Urothelium cell line (cell line): ENCODE results near the gene PDE1A.
A peak's percentile ranks its signal among the peaks of the same experiment; 100 is the strongest.

Experiments
- DNase-seq: peaks from one replicate; pipeline ENCODE4 v3.0.0; 2011; ENCODE audit warnings: low spot score, mixed read lengths
- FAIRE-seq: peaks from 2 replicates; lab custom pipeline; 2011; peaks lifted over from hg19 to GRCh38; lab: Jason Lieb, UNC

PDE1A gene

DNA sequence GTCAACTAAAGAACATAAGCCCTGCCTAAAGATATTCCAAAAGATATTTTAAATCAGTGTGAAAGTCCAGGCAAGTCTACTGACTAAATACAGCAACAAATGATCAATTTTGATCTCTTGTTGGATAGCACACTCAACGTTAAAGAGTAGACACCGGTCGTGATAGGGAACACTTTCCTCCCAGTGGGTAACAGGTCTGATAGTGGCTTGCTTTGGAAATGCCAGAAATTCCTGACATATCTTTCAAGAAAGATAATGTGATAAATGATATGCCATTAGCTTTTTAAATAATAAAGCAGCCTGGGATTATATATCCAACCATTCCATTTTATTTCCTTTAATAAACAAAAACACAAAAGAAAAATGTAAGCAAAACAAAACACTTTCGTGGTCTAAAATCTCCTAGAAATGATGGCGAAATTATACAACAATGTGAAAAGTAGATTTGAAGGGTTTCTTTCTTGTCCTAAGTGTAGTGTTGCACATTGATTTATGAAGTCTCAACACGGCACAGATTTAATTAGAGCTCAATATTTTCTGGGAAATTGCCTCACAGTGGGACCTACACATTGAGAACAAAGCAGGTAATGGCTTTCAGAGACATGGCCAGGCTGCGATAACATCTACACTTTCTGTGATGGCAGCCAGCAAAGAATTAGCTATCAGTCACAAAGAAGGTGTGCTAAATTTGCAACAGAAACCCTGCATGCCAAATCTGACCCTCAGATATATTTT is 282.6 kb downstream of the PDE1A start:
- DNase-seq, result peak; percentile 17
- no peak for FAIRE-seq

DNA sequence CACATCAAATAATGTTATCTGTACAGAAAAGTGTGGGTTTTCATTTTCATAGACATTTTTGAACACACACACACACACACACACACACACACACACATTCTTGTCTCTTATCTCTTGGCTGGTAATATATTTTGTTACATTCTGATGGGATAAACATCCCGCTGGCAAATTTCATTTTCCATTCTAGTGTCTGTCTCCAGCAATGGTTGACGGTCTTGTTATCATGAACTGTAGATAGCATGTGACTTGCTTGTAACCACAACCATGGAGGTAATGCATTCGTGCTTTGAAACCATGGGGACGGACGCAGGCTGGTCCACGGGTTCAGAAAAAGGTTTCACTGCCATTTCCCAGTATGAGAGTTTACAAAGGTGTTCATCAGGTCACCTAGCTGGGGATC is 284.8 kb downstream of the PDE1A start:
- no peak for DNase-seq
- FAIRE-seq, result no peak

DNA sequence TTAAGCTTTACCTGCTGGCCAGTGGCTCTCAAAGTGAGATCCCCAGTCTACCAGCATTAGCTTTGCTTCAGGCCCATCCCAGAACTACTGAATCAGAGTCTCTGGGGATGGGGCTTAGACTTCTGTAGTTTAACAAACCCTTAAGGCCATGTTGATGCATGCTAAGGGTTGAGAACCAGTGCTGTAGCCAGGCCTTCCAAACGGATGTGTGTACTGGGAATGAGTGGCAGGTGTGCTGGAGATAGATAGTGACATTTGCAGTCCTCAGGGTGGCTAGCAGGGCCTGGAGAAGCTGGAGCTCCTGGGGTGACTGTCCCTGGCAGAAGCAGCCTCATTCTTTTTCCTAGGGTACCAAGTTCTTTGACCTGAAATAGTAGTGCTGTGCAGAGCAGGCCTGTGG is 292.6 kb downstream of the PDE1A start:
- DNase-seq (no peak), FAIRE-seq (no peak)

- no peak for FAIRE-seq
- no peak for DNase-seq
Observed at GRCh38 chr2:182133195-182133891, 293.5 kb downstream of the PDE1A start.

- DNase-seq (no peak), FAIRE-seq (no peak)
Observed at GRCh38 chr2:182132605-182133004, 294.2 kb downstream of the PDE1A start.

DNA sequence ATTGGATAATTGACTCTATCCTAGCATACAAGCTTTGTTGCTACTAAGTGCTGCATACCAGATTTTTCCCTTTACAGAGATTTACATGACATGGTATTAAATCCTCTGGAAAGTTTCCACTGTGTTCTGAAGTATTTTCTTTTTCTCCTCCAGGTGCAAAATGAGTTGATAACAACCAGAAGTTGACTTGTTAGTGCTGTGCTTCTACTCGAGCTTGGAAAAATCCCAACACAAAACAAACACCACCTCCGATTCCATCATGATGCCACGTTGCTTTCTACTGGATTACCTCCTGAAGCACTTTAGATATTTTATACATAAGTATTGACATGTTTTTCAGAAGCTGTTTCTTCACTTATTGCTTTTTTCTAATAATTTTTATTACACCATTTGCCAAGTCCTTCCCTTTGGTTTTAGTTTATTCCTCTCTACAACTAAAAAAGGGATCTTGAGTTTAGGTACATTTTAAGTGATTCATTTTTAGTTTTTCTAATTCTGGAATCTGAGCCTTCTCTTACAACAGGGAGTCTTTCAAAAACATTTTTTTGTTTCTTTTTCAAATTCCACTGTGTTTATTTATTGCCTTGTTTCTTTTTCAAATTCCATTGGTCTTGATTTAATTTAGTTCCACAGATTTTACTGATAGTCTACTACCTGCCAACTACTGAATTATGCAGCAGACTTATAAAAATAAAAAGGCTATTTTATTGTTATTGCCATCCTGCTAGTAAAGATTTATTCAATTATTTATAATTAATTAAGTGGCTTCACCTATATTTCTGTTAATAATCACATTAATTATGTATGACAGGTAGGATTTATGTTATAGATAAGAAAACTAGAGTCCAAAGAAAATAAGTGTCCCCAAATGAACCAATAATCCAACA is 297.8 kb downstream of the PDE1A start:
- FAIRE-seq (no peak), DNase-seq (no peak)

GRCh38 chr2:182117196-182117595 is 309.6 kb downstream of the PDE1A start:
- no peak for FAIRE-seq
- no peak for DNase-seq

DNA sequence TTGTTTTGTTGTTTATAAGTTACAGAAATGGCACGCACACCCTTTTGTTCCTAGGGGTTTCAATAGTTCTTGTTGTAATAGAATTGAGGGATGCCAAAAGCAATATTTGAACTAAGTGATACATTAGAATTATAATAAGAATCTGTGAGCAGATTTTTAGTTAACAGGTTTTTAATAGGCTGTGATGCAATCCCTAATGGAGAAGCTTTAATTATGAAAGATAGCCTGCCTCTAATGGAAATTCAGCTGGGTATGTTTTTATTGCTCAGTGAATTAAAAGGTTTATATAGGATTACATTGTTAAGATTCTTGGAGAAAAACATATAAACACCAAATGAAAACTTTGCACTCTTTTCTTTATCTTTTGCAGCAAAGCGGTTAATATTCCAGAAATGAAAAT is 310.1 kb downstream of the PDE1A start:
- no peak for FAIRE-seq

GRCh38 chr2:182115258-182115657 is 311.6 kb downstream of the PDE1A start:
- DNase-seq (no peak), FAIRE-seq (no peak)

More for the DNA sequence above, 310.1 kb downstream of the PDE1A start:
- no peak for DNase-seq

- DNase-seq (no peak), FAIRE-seq (no peak)
Observed at GRCh38 chr2:182113334-182113733, 313.5 kb downstream of the PDE1A start.

DNA sequence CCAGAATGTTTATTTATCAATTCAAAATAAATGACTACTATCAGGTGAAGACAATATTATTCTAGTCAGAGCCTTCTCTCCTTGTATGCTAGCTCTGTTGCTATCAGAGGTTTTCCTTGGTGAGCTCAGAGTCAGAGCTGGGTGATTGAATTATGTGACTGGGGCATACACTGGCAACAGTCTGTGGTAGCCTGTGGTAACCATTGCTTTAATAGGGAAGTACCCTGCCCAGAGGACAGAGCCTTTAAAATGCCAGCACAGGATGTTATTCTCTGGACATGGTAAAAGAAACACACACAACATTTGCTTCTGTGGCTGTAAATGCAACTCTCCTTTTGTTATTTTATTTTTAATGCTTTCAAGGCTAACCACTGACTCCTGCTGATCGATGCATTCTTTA is 316.5 kb downstream of the PDE1A start:
- DNase-seq, result no peak
- no peak for FAIRE-seq

GRCh38 chr2:182103526-182103925 is 323.3 kb downstream of the PDE1A start:
- DNase-seq, result no peak

GRCh38 chr2:182101263-182101662 is 325.6 kb downstream of the PDE1A start:
- peak; percentile 4 for DNase-seq
- FAIRE-seq, result no peak

More at GRCh38 chr2:182103526-182103925, 323.3 kb downstream of the PDE1A start:
- FAIRE-seq, result no peak

DNA sequence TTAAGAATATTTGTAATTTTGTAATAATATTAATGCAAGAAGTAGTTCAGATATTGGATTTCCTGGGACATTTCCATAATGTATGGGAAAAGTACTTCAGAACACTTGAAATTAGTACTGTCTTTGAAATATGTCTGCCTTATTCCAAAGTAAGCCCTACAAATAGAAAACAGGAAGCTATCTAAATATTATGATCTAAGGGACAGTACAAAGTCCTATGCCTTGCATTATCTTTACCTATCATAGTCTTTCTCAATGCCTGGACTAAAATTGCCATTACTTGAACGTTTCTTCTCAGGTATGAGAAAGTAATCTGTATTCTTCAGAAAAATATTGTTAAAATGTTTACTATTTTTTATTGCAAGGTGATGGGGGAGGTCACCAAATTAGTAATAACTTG is 328.2 kb downstream of the PDE1A start:
- DNase-seq (no peak), FAIRE-seq (no peak)

DNA sequence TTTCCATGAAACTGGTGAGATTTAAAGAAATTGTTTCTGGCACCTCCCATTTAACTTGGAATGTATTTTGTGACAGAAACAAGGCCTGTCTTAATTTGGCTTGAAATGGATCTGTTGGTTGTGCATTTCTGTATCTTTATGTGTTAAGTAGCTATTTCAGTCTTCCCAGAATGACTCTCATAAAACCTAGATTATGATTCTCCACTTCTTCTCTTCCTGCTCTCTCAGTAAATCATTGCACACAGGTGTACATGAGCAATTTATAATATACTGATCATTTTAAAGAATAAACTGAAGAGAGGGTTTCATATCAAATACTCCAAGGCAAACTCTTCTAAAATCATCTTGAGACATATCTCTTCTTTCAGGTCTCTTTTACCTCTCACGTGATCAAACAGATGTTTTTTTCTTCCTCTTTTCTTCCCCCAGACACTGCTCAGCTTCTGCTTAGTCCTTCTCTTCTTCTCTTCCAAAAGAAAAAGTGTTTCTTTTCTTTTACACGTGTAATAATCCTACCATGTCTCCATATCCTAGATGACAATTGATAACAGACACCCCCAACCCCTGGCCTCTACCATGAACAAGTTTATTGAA is 329.2 kb downstream of the PDE1A start:
- FAIRE-seq (no peak), DNase-seq (no peak)

DNA sequence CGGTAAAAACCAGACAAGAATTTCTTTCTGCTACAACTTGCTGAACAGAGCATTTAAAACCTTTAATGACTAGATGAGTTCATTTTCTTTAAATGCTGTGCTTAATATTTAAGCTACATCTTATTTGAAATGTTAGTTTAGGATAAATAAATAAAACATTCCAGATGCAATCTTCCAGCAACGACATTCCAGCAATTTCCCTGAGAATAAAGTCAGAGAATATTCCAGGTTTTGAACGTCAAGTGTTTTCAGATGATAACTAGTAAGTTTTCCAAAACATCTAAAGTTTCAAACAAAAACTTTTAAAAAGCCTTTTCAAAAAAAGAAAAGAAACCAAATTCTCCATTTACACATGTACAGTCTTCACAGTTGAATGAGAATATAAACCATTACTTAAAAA is 336.4 kb downstream of the PDE1A start:
- DNase-seq, result no peak
- no peak for FAIRE-seq
